Stimulated activated naive CD8-positive, alpha-beta T cell treated with anti-CD3 and anti-CD28 coated beads, Interleukin-15, amount 100 ng/mL, for 72 hours (primary cell): ENCODE data around the gene CDC42BPB.

Experiments
- ATAC-seq: fragments of 150-1000 bp; cut with Tn5 transposase; 2 replicates; pipeline ENCODE4 v1.10.0; 2021; ENCODE audit warnings: mild to moderate bottlenecking, moderate library complexity
- DNase-seq, 2 donors: peaks; one replicate each; pipeline ENCODE4 v3.0.0; 2021 to 2022
- H3K27ac Mint-ChIP-seq, 2 donors: one replicate each; pipeline ENCODE4 v1.8.0; 2022; ENCODE audit warnings: mild to moderate bottlenecking in 2 of 2, mixed read lengths in 2 of 2, moderate library complexity in 2 of 2
- H3K27me3 Mint-ChIP-seq: one replicate; pipeline ENCODE4 v1.8.0; 2022; ENCODE audit warnings: mixed read lengths
- H3K4me1 Mint-ChIP-seq: one replicate; pipeline ENCODE4 v1.8.0; 2022; ENCODE audit warnings: mild to moderate bottlenecking, mixed read lengths
- H3K4me3 Mint-ChIP-seq, 2 donors: one replicate each; pipeline ENCODE4 v1.8.0; 2022; ENCODE audit warnings: mild to moderate bottlenecking in 2 of 2, mixed read lengths in 2 of 2, moderate library complexity in 1 of 2
- H3K9me3 Mint-ChIP-seq, 2 donors: one replicate each; pipeline ENCODE4 v1.8.0; 2022; ENCODE audit warnings: mixed read lengths in 2 of 2

The CDC42BPB gene

GRCh38 chr14:102949062-102949800, 108.1 kb downstream of the CDC42BPB start:
- H3K4me3 Mint-ChIP-seq = peak overlapping the region; percentile 21 to 62
- peak overlapping the region; percentile 81 to 90 for H3K27ac Mint-ChIP-seq
- H3K9me3 Mint-ChIP-seq = no peaks in the 10 kb centered on the region
- peak in 1 of 2 donors; percentile 46 for DNase-seq
- H3K4me1 Mint-ChIP-seq = peaks cover 31% of the 10 kb centered on the region
- no peaks in the 10 kb centered on the region for H3K27me3 Mint-ChIP-seq
- ATAC-seq = peak; percentile 84

- ATAC-seq (peak; percentile 36), DNase-seq (no peak)
- Mint-ChIP-seq H3K27ac (peak overlapping the region; percentile 81 to 90), H3K4me1 (peaks cover 31% of the 10 kb centered on the region), H3K9me3 (no peaks in the 10 kb centered on the region), H3K27me3 (no peaks in the 10 kb centered on the region), H3K4me3 (peak overlapping the region; percentile 13 to 62)
These were observed 108.7 kb downstream of the CDC42BPB start for GRCh38 chr14:102948698-102949061.

- no peak for ATAC-seq
- H3K27ac Mint-ChIP-seq = peak overlapping the region in 1 of 2 donors; percentile 13
- H3K27me3 Mint-ChIP-seq = no peaks in the 10 kb centered on the region
These were observed 109.8 kb downstream of the CDC42BPB start for GRCh38 chr14:102947321-102948103.

GRCh38 chr14:102945346-102946130, 111.8 kb downstream of the CDC42BPB start:
- H3K27ac Mint-ChIP-seq = no peak overlapping the region
- DNase-seq = no peak
- H3K27me3 Mint-ChIP-seq = no peaks in the 10 kb centered on the region

More at GRCh38 chr14:102947321-102948103, 109.8 kb downstream of the CDC42BPB start:
- Mint-ChIP-seq H3K9me3 (no peaks in the 10 kb centered on the region), H3K4me1 (peaks cover 31% of the 10 kb centered on the region), H3K4me3 (peak overlapping the region; percentile 26 to 36)
- no peak for DNase-seq

GRCh38 chr14:102944448-102945330, 112.7 kb downstream of the CDC42BPB start:
- no peak overlapping the region for H3K27ac Mint-ChIP-seq
- ATAC-seq (no peak), DNase-seq (no peak)
- no peaks in the 10 kb centered on the region for H3K27me3 Mint-ChIP-seq
- H3K4me3 Mint-ChIP-seq = no peak overlapping the region
- peaks cover 27% of the 10 kb centered on the region for H3K4me1 Mint-ChIP-seq
- no peaks in the 10 kb centered on the region for H3K9me3 Mint-ChIP-seq

More at GRCh38 chr14:102945346-102946130, 111.8 kb downstream of the CDC42BPB start:
- Mint-ChIP-seq H3K4me1 (peaks cover 31% of the 10 kb centered on the region), H3K4me3 (no peak overlapping the region), H3K9me3 (no peaks in the 10 kb centered on the region)
- ATAC-seq = no peak

- no peak for ATAC-seq
- DNase-seq = no peak
- H3K27me3 Mint-ChIP-seq = no peaks in the 10 kb centered on the region
- H3K4me3 Mint-ChIP-seq = no peak overlapping the region
- no peaks in the 10 kb centered on the region for H3K9me3 Mint-ChIP-seq
- H3K4me1 Mint-ChIP-seq = peaks cover 20% of the 10 kb centered on the region
- no peak overlapping the region for H3K27ac Mint-ChIP-seq
These were observed 113.4 kb downstream of the CDC42BPB start for GRCh38 chr14:102943979-102944378.

- no peaks in the 10 kb centered on the region for H3K27me3 Mint-ChIP-seq
- H3K9me3 Mint-ChIP-seq = no peaks in the 10 kb centered on the region
- peaks cover 16% of the 10 kb centered on the region for H3K4me1 Mint-ChIP-seq
- ATAC-seq = no peak
- no peak for DNase-seq
- peak overlapping the region in 1 of 2 donors; percentile 76 for H3K27ac Mint-ChIP-seq
- H3K4me3 Mint-ChIP-seq = no peak overlapping the region
These were observed 113.9 kb downstream of the CDC42BPB start for GRCh38 chr14:102943454-102943853.

- Mint-ChIP-seq H3K27ac (no peak overlapping the region), H3K27me3 (no peaks in the 10 kb centered on the region), H3K9me3 (no peaks in the 10 kb centered on the region), H3K4me1 (peaks cover 7% of the 10 kb centered on the region), H3K4me3 (no peak overlapping the region)
- no peak for ATAC-seq
- DNase-seq = no peak
These were observed 115.3 kb downstream of the CDC42BPB start for GRCh38 chr14:102942069-102942468.

- H3K27me3 Mint-ChIP-seq = no peaks in the 10 kb centered on the region
- no peak overlapping the region for H3K27ac Mint-ChIP-seq
- H3K9me3 Mint-ChIP-seq = no peaks in the 10 kb centered on the region
- no peak overlapping the region for H3K4me3 Mint-ChIP-seq
- H3K4me1 Mint-ChIP-seq = peaks cover 2% of the 10 kb centered on the region
- ATAC-seq (no peak), DNase-seq (no peak)
These were observed 115.8 kb downstream of the CDC42BPB start for GRCh38 chr14:102941419-102942011.

GRCh38 chr14:102940729-102941362, 116.5 kb downstream of the CDC42BPB start:
- Mint-ChIP-seq H3K9me3 (no peaks in the 10 kb centered on the region), H3K4me3 (no peak overlapping the region), H3K27me3 (no peaks in the 10 kb centered on the region), H3K27ac (peak overlapping the region in 1 of 2 donors; percentile 12), H3K4me1 (no peaks in the 10 kb centered on the region)
- DNase-seq (no peak), ATAC-seq (no peak)

GRCh38 chr14:102939820-102940561, 117.4 kb downstream of the CDC42BPB start:
- Mint-ChIP-seq H3K27ac (peak overlapping the region in 1 of 2 donors; percentile 54), H3K4me3 (no peak overlapping the region), H3K9me3 (no peaks in the 10 kb centered on the region), H3K27me3 (no peaks in the 10 kb centered on the region), H3K4me1 (no peaks in the 10 kb centered on the region)
- DNase-seq (no peak), ATAC-seq (no peak)

- ATAC-seq (no peak), DNase-seq (no peak)
- Mint-ChIP-seq H3K4me3 (no peak overlapping the region), H3K9me3 (no peaks in the 10 kb centered on the region), H3K27ac (peak overlapping the region in 1 of 2 donors; percentile 54), H3K4me1 (no peaks in the 10 kb centered on the region), H3K27me3 (no peaks in the 10 kb centered on the region)
These were observed 118.0 kb downstream of the CDC42BPB start for GRCh38 chr14:102939329-102939728.

GRCh38 chr14:102938191-102938590, 119.2 kb downstream of the CDC42BPB start:
- Mint-ChIP-seq H3K27ac (no peak overlapping the region), H3K9me3 (no peaks in the 10 kb centered on the region), H3K27me3 (no peaks in the 10 kb centered on the region), H3K4me1 (no peaks in the 10 kb centered on the region), H3K4me3 (no peak overlapping the region)
- no peak for DNase-seq
- ATAC-seq = no peak
